NCI-H524 treated with DMSO at 0.1 percent for 48 hours (cell line): ENCODE results near the gene MYH14.

ENCODE experiments used
- DNase-seq: peaks from one replicate; lab custom pipeline; 2025; lab: John Stamatoyannopoulos, UW

The MYH14 gene

DNA sequence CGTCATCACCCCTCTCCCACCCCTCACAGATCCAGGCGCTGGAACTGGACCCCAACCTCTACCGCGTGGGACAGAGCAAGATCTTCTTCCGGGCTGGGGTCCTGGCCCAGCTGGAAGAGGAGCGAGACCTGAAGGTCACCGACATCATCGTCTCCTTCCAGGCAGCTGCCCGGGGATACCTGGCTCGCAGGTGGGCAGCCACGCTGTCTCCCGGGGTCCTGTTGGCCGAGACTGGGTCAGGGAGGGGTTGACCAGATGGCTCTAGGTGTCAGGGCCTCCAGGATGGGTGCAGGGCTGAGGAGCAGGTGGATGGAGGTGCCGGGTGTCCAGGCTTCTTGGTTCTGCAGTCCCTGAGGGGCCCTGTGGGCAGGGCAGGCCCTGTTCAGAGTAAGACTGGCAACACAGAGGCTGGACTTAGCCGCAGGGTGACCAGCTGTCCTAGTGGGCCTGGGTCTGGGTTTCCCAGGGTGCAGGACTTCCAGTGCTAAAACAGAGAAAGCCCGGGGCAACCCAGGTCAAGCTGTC is 58.1 kb downstream of the MYH14 start:
- no peak for DNase-seq

DNA sequence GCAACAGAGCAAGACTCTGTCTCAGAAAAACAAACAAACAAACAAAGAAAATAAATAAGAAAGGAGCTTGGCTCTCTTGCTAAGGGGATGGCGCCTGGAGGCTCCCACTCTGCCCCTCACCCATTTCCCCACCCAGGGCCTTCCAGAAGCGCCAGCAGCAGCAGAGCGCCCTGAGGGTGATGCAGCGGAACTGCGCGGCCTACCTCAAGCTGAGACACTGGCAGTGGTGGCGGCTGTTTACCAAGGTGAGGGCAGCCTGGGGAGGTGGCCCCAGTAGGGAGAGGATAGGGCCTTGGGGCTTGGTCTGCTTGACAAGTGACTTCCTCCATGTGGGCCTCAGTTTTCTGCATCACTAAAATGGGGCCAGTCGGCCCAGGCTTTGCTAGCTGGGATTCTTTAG is 59.8 kb downstream of the MYH14 start:
- no peak for DNase-seq

DNA sequence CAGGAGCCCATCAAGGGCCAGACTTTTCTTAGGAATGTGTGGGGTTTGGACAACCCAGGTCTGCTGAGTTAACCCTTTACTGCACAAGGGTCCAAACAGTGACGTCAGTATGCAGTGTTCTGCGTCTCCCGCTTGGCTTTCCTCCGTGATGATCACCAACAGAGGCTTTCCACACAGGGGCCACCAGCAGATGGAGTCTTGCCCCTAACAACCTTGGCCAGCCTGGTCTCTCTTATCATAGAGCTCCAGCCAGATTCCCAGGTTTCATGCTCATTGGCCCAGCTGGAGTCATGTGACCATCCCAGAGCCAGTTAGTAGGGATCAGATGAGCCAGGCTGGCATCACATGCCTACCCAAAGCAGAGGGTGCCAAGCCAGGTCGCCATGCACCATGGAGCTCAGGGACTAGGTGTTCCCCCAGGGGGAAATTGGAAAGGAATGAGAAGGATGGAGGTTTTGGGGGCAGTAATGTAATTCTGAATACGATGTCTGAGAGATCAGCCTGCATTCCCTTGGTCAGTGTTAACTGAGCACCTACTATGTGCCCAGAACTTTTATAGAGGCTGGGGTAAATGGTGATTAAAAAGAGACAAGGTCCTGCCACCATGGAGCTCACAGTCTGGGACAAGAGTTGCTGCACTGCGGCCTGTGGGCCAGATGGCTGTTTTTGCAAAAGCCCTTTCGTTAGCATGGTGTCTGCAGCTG is 61.2 kb downstream of the MYH14 start:
- no peak for DNase-seq

DNA sequence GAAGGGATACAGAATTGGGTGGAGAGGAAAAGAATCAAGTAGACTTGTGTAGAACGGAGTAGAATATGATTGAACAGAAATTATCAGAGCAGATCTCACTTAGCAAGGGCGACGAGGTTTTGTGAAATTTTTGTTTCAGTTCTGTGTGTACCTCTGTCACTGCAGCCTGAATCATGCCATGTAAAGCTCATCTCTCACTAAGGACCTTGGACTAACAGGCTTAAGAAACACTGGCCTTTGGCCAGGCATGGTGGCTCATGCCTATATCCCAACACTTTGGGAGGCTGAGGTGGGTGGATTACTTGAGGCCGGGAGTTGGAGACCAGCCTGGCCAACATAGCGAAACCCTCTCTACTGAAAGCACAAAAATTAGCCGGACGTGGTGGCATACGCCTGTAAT is 62.6 kb downstream of the MYH14 start:
- DNase-seq = no peak

DNA sequence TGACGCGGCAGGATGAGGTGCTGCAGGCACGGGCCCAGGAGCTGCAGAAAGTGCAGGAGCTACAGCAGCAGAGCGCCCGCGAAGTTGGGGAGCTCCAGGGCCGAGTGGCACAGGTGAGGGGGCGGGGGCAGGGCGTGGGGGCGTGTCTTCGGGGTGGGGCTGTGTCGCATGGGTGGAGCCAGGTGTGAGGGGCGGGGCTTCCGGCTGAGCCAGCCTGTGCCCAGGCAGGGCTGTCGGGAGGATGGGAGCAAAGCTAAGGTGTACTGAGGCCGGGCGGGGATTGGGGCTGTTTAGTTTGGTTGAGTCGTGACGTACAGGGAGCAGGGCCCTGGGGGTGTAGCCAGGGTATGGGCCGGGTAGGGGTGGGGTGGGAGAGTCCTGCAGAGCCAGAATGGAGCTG is 63.5 kb downstream of the MYH14 start:
- DNase-seq = no peak

DNA sequence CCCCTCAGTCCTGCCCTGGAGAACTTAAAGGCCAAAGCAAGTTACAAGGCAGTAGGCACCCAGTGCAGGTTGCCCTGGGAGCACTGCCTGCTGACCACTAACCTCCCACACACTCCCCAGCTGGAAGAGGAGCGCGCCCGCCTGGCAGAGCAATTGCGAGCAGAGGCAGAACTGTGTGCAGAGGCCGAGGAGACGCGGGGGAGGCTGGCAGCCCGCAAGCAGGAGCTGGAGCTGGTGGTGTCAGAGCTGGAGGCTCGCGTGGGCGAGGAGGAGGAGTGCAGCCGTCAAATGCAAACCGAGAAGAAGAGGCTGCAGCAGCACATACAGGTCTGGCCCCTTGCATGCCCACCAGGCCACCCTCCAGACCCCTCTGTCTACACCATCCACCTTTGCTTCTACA is 64.6 kb downstream of the MYH14 start:
- no peak for DNase-seq

DNA sequence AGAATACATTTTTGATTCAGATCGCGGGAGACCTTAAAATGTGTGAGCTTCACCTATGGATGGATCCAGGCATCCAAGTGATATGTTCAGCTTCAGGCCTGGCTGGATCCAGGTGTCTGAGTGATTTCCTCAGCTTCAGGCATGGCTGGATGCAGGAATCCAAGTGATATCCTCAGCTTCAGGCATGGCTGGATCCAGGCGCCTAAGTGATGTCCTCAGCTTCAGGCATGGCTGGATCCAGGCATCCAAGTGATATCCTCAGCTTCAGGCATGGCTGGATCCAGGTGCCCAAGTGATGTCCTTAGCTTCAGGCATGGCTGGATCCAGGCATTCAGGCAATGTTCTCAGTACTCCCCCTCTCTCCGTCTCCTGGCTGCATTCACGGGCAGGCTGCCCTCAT is 65.1 kb downstream of the MYH14 start:
- DNase-seq = no peak

DNA sequence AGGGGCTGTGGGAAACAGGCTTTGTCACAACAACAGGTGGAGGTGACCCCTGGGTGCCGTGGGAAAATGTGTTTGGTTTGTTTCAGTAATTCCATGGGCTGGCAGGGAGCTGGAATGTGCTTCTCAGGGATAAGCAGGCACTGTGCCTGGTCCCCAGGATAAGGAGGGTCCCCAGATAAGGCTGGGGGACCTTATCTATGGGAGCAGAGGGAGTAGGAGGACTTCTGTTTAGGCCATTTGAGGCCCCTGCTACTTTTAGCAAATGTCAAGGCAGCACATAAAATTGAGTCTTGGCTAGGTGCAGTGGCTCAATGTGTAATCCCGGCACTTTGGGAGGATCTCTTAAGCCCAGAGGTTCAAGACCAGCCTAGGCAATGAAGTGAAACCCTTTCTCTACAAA is 66.2 kb downstream of the MYH14 start:
- DNase-seq = no peak

DNA sequence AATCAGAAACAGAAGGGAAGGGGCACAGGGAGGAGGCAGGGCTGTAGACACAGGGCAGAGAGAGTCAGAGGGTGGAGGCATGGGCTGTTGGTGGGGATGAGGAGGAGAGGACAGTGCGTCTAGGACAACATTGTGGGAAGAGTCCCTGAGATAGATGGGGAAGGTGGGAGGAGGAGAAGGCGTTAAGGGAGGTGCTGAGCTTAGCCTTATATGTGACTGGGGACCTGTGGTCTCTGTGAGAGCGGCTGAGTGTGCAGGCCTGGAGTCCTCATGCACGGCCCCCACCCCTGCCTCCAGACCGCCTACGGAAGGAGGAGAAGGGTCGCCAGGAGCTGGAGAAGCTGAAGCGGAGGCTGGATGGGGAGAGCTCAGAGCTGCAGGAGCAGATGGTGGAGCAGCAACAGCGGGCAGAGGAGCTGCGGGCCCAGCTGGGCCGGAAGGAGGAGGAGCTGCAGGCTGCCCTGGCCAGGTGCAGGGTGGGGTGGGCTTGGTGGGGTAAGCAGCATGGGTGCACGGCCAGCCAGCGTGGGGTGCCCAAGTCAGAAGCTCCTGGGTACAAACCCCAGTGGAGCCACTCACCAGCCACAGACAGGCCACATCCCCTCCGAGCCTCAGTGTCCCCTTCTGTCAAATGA is 69.0 kb downstream of the MYH14 start:
- DNase-seq = no peak

DNA sequence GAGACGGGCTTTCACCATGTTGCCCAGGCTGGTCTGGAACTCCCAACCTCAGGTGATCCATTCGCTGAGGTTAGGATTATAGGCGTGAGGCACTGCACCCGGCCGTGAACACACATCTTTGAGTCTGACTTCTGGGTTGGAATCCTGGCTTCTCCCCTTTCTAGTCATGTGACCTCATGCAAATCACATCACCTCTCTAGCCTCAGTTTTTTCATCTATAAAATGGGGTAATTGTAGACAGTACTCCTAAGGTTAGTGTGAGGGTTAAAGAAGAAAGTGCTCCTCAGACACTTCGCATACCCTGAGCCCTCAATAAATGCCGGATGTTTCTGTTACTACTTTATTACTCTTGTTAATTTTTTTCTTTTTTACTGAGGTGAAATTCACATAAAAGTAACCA is 70.4 kb downstream of the MYH14 start:
- no peak for DNase-seq

DNA sequence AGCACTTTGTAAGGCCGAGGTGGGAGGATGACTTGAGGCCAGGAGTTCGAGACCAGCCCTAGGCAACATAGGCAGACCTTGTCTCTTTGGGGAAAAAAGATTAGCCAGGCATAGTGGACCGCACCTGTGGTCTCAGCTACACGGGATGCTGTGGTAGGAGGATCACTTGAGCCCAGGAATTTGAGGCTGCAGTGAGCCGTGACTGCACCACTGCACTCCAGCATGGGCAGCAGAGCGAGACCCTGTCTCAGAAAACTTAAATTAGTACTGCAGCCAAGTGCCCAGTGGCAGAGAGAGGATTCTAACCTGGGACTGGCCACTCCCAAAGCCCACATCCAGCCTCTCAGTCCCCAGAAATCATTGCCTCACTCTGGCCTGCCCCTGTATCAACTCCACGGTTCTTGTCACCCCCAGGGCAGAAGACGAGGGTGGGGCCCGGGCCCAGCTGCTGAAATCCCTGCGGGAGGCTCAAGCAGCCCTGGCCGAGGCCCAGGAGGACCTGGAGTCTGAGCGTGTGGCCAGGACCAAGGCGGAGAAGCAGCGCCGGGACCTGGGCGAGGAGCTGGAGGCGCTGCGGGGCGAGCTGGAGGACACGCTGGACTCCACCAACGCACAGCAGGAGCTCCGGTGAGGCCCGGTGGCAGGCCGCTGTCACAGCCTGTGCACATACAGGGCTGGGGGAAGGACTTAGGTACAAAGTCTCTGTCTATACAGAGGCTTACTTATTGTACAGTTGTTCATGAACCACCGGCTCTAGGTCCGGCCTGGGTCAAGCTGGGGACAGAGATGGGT is 72.4 kb downstream of the MYH14 start:
- DNase-seq = no peak

DNA sequence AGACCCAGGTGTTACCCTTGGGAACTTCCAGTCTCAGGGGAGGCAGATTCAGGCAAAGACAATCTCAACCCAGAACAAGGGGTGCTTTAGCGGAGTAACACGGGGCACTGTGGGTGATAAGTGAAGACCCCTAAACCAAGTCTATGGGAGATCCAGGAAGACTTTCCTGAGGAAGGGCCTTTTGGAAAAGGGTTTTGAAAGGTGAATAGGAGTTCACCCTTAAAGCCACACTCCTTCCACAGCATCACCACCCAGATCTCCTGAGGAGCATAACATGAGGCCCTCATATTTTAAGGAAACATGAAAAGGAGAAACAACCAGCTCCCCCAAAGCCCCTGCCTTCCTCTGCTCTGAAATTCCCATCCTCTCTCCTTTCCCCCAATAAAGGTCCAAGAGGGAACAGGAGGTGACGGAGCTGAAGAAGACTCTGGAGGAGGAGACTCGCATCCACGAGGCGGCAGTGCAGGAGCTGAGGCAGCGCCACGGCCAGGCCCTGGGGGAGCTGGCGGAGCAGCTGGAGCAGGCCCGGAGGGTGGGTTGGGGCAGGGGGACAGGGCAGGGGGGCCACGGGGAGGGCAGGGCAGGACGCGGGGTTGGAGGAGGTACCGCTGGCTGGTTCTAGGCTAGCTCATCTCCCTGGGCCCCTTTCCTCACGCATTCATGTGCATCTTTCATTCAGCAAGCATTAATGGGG is 73.1 kb downstream of the MYH14 start:
- DNase-seq = no peak

DNA sequence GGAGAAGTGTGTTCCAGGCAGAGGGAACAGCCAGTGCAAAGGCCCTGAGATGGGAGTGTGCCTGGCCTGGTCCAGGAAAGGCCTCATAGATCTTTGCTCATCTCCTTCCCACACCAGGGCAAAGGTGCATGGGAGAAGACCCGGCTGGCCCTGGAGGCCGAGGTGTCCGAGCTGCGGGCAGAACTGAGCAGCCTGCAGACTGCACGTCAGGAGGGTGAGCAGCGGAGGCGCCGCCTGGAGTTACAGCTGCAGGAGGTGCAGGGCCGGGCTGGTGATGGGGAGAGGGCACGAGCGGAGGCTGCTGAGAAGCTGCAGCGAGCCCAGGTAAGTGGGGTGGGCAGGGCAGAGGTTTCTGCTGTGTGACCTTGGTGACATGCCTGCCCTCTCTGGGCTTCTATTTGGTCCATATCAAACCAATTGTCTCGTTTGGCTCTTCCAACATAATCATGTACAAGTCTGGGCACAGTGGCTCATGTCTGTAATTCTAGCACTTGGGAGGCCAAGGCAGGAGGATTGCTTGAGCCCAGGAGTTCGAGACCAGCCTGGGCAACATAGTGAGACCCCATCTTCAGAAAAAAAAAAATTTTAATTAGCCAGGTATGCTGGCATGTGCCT is 74.7 kb downstream of the MYH14 start:
- no peak for DNase-seq

DNA sequence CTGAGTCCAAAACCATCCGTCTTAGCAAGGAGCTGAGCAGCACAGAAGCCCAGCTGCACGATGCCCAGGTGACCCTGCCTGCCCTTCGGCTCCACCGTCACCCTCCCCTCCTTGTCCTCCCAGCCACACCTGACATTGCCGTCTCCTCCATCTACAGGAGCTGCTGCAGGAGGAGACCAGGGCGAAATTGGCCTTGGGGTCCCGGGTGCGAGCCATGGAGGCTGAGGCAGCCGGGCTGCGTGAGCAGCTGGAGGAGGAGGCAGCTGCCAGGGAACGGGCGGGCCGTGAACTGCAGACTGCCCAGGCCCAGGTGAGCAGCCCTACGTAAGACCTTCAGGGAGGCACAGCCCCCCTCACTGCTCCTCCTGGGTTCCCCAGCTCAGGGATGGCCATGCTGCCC is 76.7 kb downstream of the MYH14 start:
- no peak for DNase-seq

DNA sequence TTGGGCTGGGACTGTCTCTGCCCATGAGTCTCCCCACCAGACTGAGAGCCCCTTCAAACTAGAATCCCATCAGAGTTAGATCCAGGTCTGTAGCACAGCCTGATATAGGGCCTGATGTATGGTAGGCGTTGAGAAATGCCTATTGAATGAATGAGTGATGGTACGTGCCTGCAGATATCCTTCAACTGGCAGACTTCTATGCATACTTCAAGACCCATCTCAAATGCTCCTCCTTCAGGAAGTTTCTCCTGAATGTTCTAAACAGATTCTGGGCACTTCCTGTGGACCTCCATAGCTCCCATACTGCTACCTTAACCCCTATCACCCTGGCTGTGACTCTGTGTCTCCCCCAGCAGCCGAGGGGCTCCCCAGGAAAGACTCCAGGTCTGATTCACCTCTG is 77.6 kb downstream of the MYH14 start:
- DNase-seq = no peak

DNA sequence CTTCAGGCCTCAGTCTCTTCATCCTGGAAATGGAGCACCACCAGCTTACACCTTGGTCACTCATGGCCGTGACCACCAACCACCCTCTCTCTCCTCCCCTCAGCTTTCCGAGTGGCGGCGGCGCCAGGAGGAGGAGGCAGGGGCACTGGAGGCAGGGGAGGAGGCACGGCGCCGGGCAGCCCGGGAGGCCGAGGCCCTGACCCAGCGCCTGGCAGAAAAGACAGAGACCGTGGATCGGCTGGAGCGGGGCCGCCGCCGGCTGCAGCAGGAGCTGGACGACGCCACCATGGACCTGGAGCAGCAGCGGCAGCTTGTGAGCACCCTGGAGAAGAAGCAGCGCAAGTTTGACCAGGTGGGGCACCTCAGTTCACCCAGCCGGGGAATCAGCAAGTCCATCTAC is 78.1 kb downstream of the MYH14 start:
- no peak for DNase-seq

DNA sequence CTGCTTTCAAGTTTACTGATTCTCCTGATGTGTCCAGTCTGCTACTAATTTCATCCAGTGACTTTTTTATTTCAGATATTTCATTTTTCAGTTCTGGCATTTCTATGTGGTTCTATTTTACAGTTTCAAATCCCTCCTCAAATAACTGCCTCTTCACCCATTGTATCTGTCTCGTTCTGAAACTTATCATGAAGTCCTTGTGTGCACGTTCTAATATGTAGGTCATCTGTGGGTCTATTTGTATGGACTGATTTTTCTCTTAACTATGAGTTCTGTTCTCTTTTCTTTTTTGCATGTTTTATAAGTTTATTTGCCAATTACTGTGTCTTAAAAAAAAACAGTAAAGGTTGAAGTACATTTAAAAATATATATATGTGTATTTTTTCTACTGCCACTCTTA is 82.4 kb downstream of the MYH14 start:
- DNase-seq = no peak

DNA sequence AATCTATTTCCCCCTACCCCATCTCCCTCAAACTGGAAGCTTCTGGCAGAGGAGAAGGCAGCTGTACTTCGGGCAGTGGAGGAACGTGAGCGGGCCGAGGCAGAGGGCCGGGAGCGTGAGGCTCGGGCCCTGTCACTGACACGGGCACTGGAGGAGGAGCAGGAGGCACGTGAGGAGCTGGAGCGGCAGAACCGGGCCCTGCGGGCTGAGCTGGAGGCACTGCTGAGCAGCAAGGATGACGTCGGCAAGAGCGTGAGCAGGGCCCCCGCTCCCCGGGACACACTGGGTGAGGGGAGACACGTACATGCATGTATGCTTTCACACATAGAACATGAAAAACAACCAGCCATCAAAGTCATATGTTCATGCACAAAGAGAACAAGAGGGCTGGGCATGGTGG is 83.0 kb downstream of the MYH14 start:
- no peak for DNase-seq

DNA sequence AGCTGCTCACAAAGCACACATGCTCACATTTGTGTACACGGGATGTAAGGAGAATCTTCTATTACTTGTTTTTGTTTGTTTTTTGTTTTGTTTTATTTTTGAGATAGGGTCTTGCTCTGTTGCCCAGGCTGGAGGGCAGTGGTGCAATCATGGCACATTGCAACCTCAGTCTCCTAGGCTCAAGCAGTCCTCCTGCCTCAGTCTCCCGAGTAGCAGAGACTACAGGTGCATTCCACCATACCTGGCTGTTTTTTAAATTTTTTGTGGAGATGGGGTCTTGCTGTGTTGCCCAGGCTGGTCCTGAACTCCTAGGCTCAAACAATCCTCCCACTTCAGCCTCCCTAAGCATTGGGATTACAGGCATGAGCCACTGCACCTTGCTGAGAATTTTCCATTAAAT is 83.9 kb downstream of the MYH14 start:
- no peak for DNase-seq

DNA sequence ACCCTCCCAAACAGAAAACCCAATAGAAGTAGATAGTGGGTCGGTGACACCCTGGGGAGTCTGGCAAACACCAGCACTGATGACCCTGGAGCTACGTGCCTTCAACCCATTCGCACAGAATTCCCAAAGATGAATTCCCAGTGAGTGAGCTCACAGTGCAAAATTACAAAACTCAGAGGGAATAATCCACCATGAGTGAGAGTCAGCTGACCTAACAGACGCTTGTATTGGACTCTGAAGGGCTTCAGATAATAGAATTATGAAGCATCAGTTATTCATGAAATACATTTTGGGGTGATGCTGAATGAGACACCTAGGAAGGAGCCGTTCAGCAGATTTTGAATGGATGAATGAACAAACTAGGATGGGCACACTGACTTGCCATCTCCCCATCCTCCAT is 85.5 kb downstream of the MYH14 start:
- DNase-seq = no peak

DNA sequence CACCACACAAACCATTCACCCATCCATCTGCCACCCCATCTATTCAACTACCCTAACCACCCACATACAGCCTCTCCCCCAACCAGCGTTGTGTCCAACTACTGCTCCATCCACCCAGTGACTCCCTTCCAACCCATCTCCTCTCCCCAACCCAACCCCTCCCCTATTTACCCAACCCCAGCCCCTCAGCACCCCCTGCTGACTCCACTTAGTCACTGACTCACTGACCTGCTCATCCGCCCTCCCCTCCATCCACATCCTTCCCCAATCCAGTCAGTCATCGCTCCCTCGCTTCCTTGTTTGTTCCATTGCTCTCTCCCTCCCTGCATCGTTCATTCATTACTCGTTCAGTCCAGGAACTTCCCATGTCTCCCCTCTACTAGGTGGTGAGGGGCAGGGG is 86.6 kb downstream of the MYH14 start:
- no peak for DNase-seq

DNA sequence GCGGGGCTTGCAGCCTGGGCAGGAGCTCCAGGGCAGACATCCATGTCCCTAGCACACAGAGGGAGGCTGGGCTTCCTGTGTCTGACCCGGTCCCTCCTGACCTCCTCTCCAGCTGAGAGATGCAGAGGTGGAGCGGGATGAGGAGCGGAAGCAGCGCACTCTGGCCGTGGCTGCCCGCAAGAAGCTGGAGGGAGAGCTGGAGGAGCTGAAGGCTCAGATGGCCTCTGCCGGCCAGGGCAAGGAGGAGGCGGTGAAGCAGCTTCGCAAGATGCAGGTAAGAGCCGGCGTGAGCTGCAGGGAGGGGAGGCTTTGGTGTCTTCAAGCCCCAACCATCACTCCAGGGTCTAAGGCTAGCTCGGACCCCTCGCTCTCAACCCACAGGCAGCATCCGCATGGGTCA is 87.4 kb downstream of the MYH14 start:
- no peak for DNase-seq
